Cardiac fibroblast (primary cell): ENCODE measurements around the gene CHAT.

Source experiments
- DNase-seq, 2 donors: peaks; one replicate each; pipeline versions ENCODE4 v3.0.0 to v3.0.0-alpha.2; 2010; ENCODE audit warnings: low read depth in 2 of 2
- H3K4me3 ChIP-seq, 2 donors: replicated peaks in 1 of 2; 1 replicate in 1 of 2; 2 replicates in 1 of 2; pipeline ENCODE4 v1.5.1; 2011; ENCODE audit warnings: low read depth in 2 of 2, low read length in 2 of 2, mild to moderate bottlenecking in 2 of 2, moderate library complexity in 1 of 2
- CTCF ChIP-seq: IDR thresholded peaks from one replicate; pipeline ENCODE4 v1.5.1; 2011; ENCODE audit warnings: low read depth, mild to moderate bottlenecking, low read length, inconsistent platforms

CHAT gene

DNA sequence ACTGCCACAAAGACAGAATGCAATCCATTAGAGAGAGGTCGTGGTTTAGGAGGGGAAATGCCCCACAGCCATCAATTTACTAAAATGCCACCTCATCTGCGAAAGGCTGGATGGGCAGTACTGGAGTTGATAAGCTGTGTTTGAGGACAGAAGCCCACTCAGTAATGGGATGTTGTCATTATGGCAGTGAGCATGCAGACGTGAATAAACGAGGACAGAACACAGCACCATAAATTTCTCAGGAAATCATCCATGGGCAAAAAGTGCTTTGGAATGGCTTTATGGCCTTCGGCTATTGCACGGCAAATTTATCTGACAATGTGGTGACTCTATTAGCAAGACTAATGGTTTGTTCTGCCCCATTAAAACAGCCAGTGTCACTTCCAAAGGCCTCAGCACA lies 49.8 kb downstream of the CHAT start:
- no peak overlapping the region for H3K4me3 ChIP-seq
- DNase-seq = no peak
- TF ChIP-seq CTCF = no peak

- no peak for TF ChIP-seq CTCF
- H3K4me3 ChIP-seq = no peak overlapping the region
- no peak for DNase-seq
Measured at GRCh38 chr10:49664006-49664841, 50.4 kb downstream of the CHAT start.

DNA sequence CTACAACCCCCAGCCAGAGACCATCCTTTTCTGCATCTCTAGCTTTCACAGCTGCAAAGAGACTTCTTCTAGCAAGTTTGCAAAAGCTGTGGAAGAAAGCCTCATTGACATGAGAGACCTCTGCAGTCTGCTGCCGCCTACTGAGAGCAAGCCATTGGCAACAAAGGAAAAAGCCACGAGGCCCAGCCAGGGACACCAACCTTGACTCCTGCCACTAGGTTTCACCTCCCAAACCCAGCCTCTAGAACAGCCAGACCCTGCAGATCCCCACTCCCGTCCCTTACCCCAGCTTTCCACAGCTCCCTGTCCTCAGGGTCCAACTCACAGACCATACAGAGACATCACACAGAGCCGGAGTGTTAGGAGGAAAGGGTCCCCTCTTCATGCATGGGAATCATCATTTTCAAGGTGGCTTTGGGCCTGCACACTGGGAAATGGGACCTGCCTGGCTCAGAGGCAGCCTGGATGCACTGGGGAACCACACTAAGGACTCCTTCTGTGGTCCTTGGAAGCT lies 51.1 kb downstream of the CHAT start:
- no peak for DNase-seq
- H3K4me3 ChIP-seq = no peak overlapping the region
- no peak for TF ChIP-seq CTCF

- no peak overlapping the region for H3K4me3 ChIP-seq
Measured at GRCh38 chr10:49666054-49666615, 52.3 kb downstream of the CHAT start.

DNA sequence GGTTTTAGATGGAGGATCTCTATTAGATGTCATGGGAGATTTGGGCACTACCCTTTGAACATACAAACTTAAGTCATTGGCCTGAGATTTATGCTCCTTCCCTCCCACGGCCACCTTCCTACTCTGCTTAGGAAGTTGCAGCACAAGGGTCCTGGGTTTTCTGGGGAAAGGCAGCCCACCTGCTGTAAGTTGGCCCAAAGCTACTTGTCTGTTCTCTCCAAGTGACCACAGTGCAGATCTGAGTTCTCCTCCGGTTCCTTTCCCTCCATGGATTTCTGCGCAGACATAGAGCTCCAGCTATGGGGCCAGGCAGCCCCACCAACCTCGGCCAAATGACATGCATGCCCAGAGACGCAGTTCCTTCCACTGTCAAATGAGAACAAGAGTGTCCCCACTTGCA lies 52.8 kb downstream of the CHAT start:
- no peak overlapping the region for H3K4me3 ChIP-seq
- DNase-seq = no peak
- TF ChIP-seq CTCF = no peak

More at GRCh38 chr10:49666054-49666615, 52.3 kb downstream of the CHAT start:
- no peak for DNase-seq
- no peak for TF ChIP-seq CTCF

- H3K4me3 ChIP-seq = no peak overlapping the region
- no peak for DNase-seq
Measured at GRCh38 chr10:49667991-49668390, 54.2 kb downstream of the CHAT start.

More at GRCh38 chr10:49667991-49668390, 54.2 kb downstream of the CHAT start:
- TF ChIP-seq CTCF = no peak
